Ishikawa (cell line): Measurements from ENCODE around the gene PTP4A2.

Experiments
- CREB1 ChIP-seq: IDR thresholded peaks from 2 replicates; pipeline ENCODE4 v1.6.1; 2012; ENCODE audit warnings: low read depth
- NFIC ChIP-seq: IDR thresholded peaks from 2 replicates; pipeline ENCODE4 v1.6.1; 2012
- TF ChIP-seq, protein P1 (sequence below): IDR thresholded peaks from 2 replicates; pipeline ENCODE4 v1.6.1; 2012

DNA sequence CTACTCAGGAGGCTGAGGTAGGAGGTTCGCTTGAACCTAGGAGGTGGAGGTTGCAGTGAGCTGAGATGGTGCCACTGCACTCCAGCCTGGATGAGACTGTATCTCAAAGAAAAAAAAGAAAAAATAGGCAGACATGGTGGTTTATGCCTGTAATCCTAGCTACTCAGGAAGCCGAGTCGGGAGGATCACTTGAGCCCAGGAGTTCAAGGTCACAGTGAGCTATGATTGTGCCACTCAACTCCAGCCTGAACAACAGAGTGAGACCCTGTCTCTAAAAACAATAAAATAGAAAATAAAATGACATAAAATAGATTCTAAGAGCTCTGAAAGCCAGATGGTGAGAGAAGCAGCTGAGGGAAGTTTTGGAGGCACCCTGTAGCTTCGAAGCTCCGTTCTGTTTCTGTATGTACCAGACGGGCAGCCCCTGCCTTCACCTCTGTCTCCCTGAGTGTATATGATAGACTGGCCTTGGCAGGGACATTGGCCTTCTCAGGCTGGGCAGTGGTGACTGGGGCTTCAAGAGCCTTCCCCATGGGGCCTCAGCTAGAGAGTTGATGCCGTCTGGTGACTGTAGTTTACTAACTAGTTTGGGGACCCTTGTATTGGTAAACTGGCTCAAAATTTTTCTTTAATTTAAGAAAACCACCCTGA lies 68.0 kb downstream of the PTP4A2 start:
- TF ChIP-seq NFIC: no peak
- TF ChIP-seq, protein P1, sequence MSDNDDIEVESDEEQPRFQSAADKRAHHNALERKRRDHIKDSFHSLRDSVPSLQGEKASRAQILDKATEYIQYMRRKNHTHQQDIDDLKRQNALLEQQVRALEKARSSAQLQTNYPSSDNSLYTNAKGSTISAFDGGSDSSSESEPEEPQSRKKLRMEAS: no peak
- no peak for TF ChIP-seq CREB1
